SK-N-SH treated with all-trans-retinoic acid at 6 μM for 48 hours (cell line): ENCODE data around the gene HS3ST5.

Experiments
- GLIS3 ChIP-seq: fragments of 250-450 bp; sonication (Bioruptor Pico); IDR thresholded peaks from 2 replicates; pipeline ENCODE4 v1.5.0; 2020; ENCODE audit warnings: mild to moderate bottlenecking, moderate library complexity
- POU6F1 ChIP-seq: fragments of 250-450 bp; sonication (Bioruptor Pico); IDR thresholded peaks from 2 replicates; pipeline ENCODE4 v1.8.0; 2021; ENCODE audit warnings: low read depth, mild to moderate bottlenecking, moderate library complexity, borderline replicate concordance
- RARB ChIP-seq: fragments of 250-450 bp; sonication (Bioruptor Pico); IDR thresholded peaks from 2 replicates; pipeline ENCODE4 v1.8.0; 2021; ENCODE audit warnings: mild to moderate bottlenecking, moderate library complexity
- SNAI2 ChIP-seq: fragments of 250-450 bp; sonication (Bioruptor Pico); IDR thresholded peaks from 2 replicates; pipeline ENCODE4 v1.5.0; 2020; ENCODE audit warnings: mild to moderate bottlenecking, moderate library complexity
- ZFP3 ChIP-seq: fragments of 250-450 bp; sonication (Bioruptor Pico); IDR thresholded peaks from 2 replicates; pipeline ENCODE4 v1.5.0; 2020; ENCODE audit warnings: mild to moderate bottlenecking, moderate library complexity
- ZNF70 ChIP-seq: fragments of 450-650 bp; formaldehyde crosslinking; IDR thresholded peaks from 2 replicates; pipeline ENCODE4 v1.5.0; 2020; ENCODE audit warnings: mild to moderate bottlenecking, moderate library complexity

GRCh38 chr6:114376611-114377175 lies 33.9 kb upstream of the HS3ST5 start:
- TF ChIP-seq POU6F1 (CRISPR knock-in tag) (no peak), SNAI2 (CRISPR knock-in tag) (no peak), GLIS3 (CRISPR knock-in tag) (no peak), ZNF70 (CRISPR knock-in tag) (no peak), RARB (CRISPR knock-in tag) (no peak), ZFP3 (no peak)
